WTC11 (cell line): ENCODE measurements around the gene PBX4. TPM values are rescaled to one million over a fixed set of nuclear protein-coding genes. Genes with fewer than 3 reads are reported as not detected.
A peak's percentile ranks its signal among the peaks of the same experiment; 100 is the strongest.

Experiments
- ATAC-seq: fragments of 200-7000 bp; cut with Tn5 transposase; 2 replicates; pipeline ENCODE4 v1.10.0; 2021; ENCODE audit warnings: mild to moderate bottlenecking, moderate library complexity
- CTCF ChIA-PET: fragments of 300-600 bp; sonication (Branson Sonifier 250); formaldehyde crosslinking; loops from one replicate; lab custom pipeline; 2021; ENCODE audit warnings: antibody characterized with exemption; lab: Charles Lee
- POLR2A ChIA-PET: fragments of 350-600 bp; sonication (Branson Sonifier 250); formaldehyde crosslinking; loops from one replicate; lab custom pipeline; 2021; ENCODE audit warnings: antibody characterized with exemption; lab: Charles Lee
- DNase-seq: peaks from one replicate; pipeline ENCODE4 v3.0.0; 2021; ENCODE audit warnings: low spot score
- H3K27ac Mint-ChIP-seq: 2 replicates; pipeline ENCODE4 v1.8.0; 2021; ENCODE audit warnings: mixed read lengths
- H3K27me3 Mint-ChIP-seq: 2 replicates; pipeline ENCODE4 v1.8.0; 2021; ENCODE audit warnings: low read depth, mild to moderate bottlenecking, moderate library complexity, mixed read lengths
- H3K36me3 Mint-ChIP-seq: 2 replicates; pipeline ENCODE4 v1.8.0; 2021; ENCODE audit warnings: mixed read lengths
- H3K4me1 Mint-ChIP-seq: 2 replicates; pipeline ENCODE4 v1.8.0; 2022; ENCODE audit warnings: mixed read lengths
- H3K4me3 Mint-ChIP-seq: 2 replicates; pipeline ENCODE4 v1.8.0; 2021; ENCODE audit warnings: mild to moderate bottlenecking, moderate library complexity, mixed read lengths
- H3K9me3 Mint-ChIP-seq: 2 replicates; pipeline ENCODE4 v1.8.0; 2021; ENCODE audit warnings: mixed read lengths
- AFF4 ChIP-seq: sonication (generic); formaldehyde crosslinking; IDR thresholded peaks from 2 replicates; pipeline ENCODE4 v1.8.1; 2023; ENCODE audit warnings: mild to moderate bottlenecking, missing genetic modification reagents, borderline replicate concordance
- ATF6 ChIP-seq: sonication (generic); formaldehyde crosslinking; IDR thresholded peaks from 2 replicates; pipeline ENCODE4 v1.8.1; 2023; ENCODE audit warnings: mild to moderate bottlenecking, missing genetic modification reagents
- CBFB ChIP-seq: sonication (generic); formaldehyde crosslinking; IDR thresholded peaks from 2 replicates; pipeline ENCODE4 v1.8.1; 2022; ENCODE audit warnings: mild to moderate bottlenecking, low read depth, missing genetic modification reagents
- CREB1 ChIP-seq: sonication (generic); formaldehyde crosslinking; IDR thresholded peaks from 2 replicates; pipeline ENCODE4 v1.8.0; 2023; ENCODE audit warnings: mild to moderate bottlenecking, missing genetic modification reagents
- E2F5 ChIP-seq: sonication (generic); formaldehyde crosslinking; IDR thresholded peaks from 2 replicates; pipeline ENCODE4 v1.8.1; 2022; ENCODE audit warnings: mild to moderate bottlenecking, moderate library complexity, missing genetic modification reagents
- FOXJ3 ChIP-seq: sonication (generic); formaldehyde crosslinking; IDR thresholded peaks from 2 replicates; pipeline ENCODE4 v1.9.0; 2021; ENCODE audit warnings: missing genetic modification reagents, mild to moderate bottlenecking, borderline replicate concordance
- HMGXB4 ChIP-seq: sonication (generic); formaldehyde crosslinking; IDR thresholded peaks from 2 replicates; pipeline ENCODE4 v1.8.1; 2023; ENCODE audit warnings: mild to moderate bottlenecking, moderate library complexity, missing genetic modification reagents
- JUN ChIP-seq: sonication (generic); formaldehyde crosslinking; IDR thresholded peaks from 2 replicates; pipeline ENCODE4 v1.8.0; 2023; ENCODE audit warnings: mild to moderate bottlenecking, missing genetic modification reagents
- MAX ChIP-seq: sonication (generic); formaldehyde crosslinking; IDR thresholded peaks from 2 replicates; pipeline ENCODE4 v1.8.0; 2022; ENCODE audit warnings: mild to moderate bottlenecking, missing genetic modification reagents
- MLX ChIP-seq: sonication (generic); formaldehyde crosslinking; IDR thresholded peaks from 2 replicates; pipeline ENCODE4 v1.8.1; 2023; ENCODE audit warnings: mild to moderate bottlenecking, missing genetic modification reagents, moderate library complexity
- MYBL2 ChIP-seq: sonication (generic); formaldehyde crosslinking; IDR thresholded peaks from 2 replicates; pipeline ENCODE4 v1.8.1; 2023; ENCODE audit warnings: mild to moderate bottlenecking, moderate library complexity, missing genetic modification reagents
- NFATC4 ChIP-seq: fragments of 250-450 bp; sonication (Bioruptor Pico); IDR thresholded peaks from 2 replicates; pipeline ENCODE4 v1.9.0; 2021; ENCODE audit warnings: mild to moderate bottlenecking
- NFE2L1 ChIP-seq: sonication (generic); formaldehyde crosslinking; IDR thresholded peaks from 2 replicates; pipeline ENCODE4 v1.8.1; 2023; ENCODE audit warnings: missing genetic modification reagents
- NR2C2 ChIP-seq: sonication (generic); formaldehyde crosslinking; IDR thresholded peaks from 2 replicates; pipeline ENCODE4 v1.8.0; 2022; ENCODE audit warnings: mild to moderate bottlenecking, missing genetic modification reagents
- PRDM15 ChIP-seq: sonication (generic); formaldehyde crosslinking; IDR thresholded peaks from 2 replicates; pipeline ENCODE4 v1.8.0; 2022; ENCODE audit warnings: missing genetic modification reagents
- SOX15 ChIP-seq: fragments of 250-450 bp; sonication (Bioruptor Pico); IDR thresholded peaks from 2 replicates; pipeline ENCODE4 v1.9.0; 2021; ENCODE audit warnings: mild to moderate bottlenecking
- ZNF138 ChIP-seq: sonication (generic); formaldehyde crosslinking; conservative IDR thresholded peaks from 2 replicates; pipeline ENCODE4 v1.8.1; 2022; ENCODE audit warnings: mild to moderate bottlenecking, moderate library complexity, missing genetic modification reagents
- ZNF263 ChIP-seq: sonication (generic); formaldehyde crosslinking; IDR thresholded peaks from 2 replicates; pipeline ENCODE4 v1.8.1; 2022; ENCODE audit warnings: low read depth, mild to moderate bottlenecking, moderate library complexity, missing genetic modification reagents
- total RNA-seq: library from RNA; stranded (reverse); gene quantifications from 3 replicates; pipeline ENCODE4 v1.2.3, GENCODE V29; 2021

Gene PBX4
- total RNA-seq, 1 experiment from 2014 or later = 3.2 TPM

GRCh38 chr19:19587771-19588170, 30.7 kb downstream of the PBX4 start:
- Mint-ChIP-seq H3K27ac (no peak overlapping the region), H3K27me3 (no peaks in the 10 kb centered on the region), H3K36me3 (no peaks in the 10 kb centered on the region), H3K4me3 (no peak overlapping the region), H3K4me1 (peaks cover 16% of the 10 kb centered on the region), H3K9me3 (no peaks in the 10 kb centered on the region)
- POLR2A ChIA-PET = no interaction called here
- no peak for DNase-seq
- ATAC-seq = no peak
- CTCF ChIA-PET = interaction anchor here (1.2 to 1.6 kb wide), 2 partner anchors 33 to 35 kb away, joined by 5 read pairs; no protein-coding TSS in a partner anchor
- TF ChIP-seq HMGXB4 = no peak

- H3K36me3 Mint-ChIP-seq = no peaks in the 10 kb centered on the region
- TF ChIP-seq FOXJ3 (no peak), MLX (CRISPR knock-in tag) (no peak), CBFB (no peak), AFF4 (CRISPR knock-in tag) (no peak), E2F5 (no peak), ATF6 (CRISPR knock-in tag) (no peak)
- POLR2A ChIA-PET = interaction anchor here (0.6 kb wide), 1 partner anchor 39 kb away, joined by 4 read pairs; no protein-coding TSS in a partner anchor
- H3K27ac Mint-ChIP-seq = no peak overlapping the region
- H3K4me1 Mint-ChIP-seq = no peaks in the 10 kb centered on the region
- ATAC-seq = peak; percentile 52
- no peaks in the 10 kb centered on the region for H3K27me3 Mint-ChIP-seq
- no peak overlapping the region for H3K4me3 Mint-ChIP-seq
- no peaks in the 10 kb centered on the region for H3K9me3 Mint-ChIP-seq
- no peak for DNase-seq
- CTCF ChIA-PET = interaction anchor here (0.7 to 1.6 kb wide), 2 partner anchors 20 to 31 kb away, joined by 3 to 5 read pairs; no protein-coding TSS in a partner anchor
Observed at GRCh38 chr19:19584356-19584755, 34.1 kb downstream of the PBX4 start.

GRCh38 chr19:19582471-19582870, 36.0 kb downstream of the PBX4 start:
- no peak overlapping the region for H3K4me3 Mint-ChIP-seq
- peak overlapping the region; percentile 39; the same call in 1 of the 2 replicates for H3K27ac Mint-ChIP-seq
- ChIA-PET CTCF (interaction anchor here (2.5 kb wide), 1 partner anchor 28 kb away, joined by 16 read pairs; no protein-coding TSS in a partner anchor), POLR2A (no interaction called here)
- DNase-seq = no peak
- H3K36me3 Mint-ChIP-seq = no peaks in the 10 kb centered on the region
- no peaks in the 10 kb centered on the region for H3K27me3 Mint-ChIP-seq
- no peak for ATAC-seq
- H3K9me3 Mint-ChIP-seq = no peaks in the 10 kb centered on the region
- H3K4me1 Mint-ChIP-seq = no peaks in the 10 kb centered on the region
- no peak for TF ChIP-seq NFE2L1 (CRISPR knock-in tag)
- no peak for TF ChIP-seq ZNF263 (CRISPR knock-in tag)
- no peak for TF ChIP-seq CREB1
- no peak for TF ChIP-seq MAX (CRISPR knock-in tag)
- TF ChIP-seq NFATC4 (CRISPR knock-in tag) = no peak
- no peak for TF ChIP-seq ZNF138 (CRISPR knock-in tag)
- no peak for TF ChIP-seq SOX15
- TF ChIP-seq PRDM15 (CRISPR knock-in tag) = no peak
- TF ChIP-seq MLX (CRISPR knock-in tag) = no peak
- TF ChIP-seq MYBL2 = no peak
- no peak for TF ChIP-seq NR2C2
- TF ChIP-seq JUN (CRISPR knock-in tag) = no peak
